SW 1271 (cell line): ENCODE results near the gene UGT1A4.

Experiments
- DNase-seq, 2 experiments: peaks; one replicate each; lab custom pipeline; 2025; lab: John Stamatoyannopoulos, UW

Gene UGT1A4

GRCh38 chr2:233718552-233718951 lies at the start of gene UGT1A4:
TSS of gene UGT1A4 (plus strand) at chr2:233718736. CDS start at chr2:233718821, 85 bp downstream.
- DNase-seq = no peak

DNA sequence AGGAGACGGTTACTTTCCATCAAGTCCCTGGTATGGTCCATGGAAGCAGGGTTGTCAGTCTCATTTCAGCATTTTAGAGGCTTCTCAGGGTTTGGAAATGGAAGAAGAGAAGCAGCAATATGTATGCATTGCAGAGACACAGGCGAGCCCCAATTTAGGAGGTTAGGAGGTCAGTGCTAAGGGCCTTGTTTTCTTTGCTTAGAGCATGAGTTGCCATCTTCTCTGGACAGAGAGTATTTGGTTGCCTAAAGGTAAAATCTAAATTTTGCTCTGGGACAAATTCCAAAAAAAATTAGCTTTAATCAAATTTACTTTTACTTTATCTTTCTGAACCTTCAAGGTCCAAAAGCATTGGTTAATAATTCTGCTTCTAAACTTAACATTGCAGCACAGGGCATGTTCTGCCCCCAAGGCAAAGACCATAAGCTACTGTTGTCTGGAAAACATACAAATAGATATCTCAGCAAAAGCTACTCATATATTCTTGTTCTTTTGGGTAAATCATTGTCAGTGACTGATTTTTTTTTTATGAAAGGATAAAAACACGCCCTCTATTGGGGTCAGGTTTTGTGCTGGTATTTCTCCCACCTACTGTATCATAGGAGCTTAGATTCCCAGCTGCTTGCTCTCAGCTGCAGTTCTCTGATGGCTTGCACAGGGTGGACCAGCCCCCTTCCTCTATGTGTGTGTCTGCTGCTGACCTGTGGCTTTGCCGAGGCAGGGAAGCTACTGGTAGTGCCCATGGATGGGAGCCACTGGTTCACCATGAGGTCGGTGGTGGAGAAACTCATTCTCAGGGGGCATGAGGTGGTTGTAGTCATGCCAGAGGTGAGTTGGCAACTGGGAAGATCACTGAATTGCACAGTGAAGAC lies 47.0 kb upstream of the UGT1A4 start, which contains the start of gene UGT1A9:
UGT1A9 (plus strand) TSS at position 609 of the 872 bp plus-strand sequence; CDS start at position 646, 37 bp downstream.
- no peak for DNase-seq

GRCh38 chr2:233672886-233673285 lies 45.6 kb upstream of the UGT1A4 start:
- DNase-seq = no peak

GRCh38 chr2:233673896-233674295 lies 44.6 kb upstream of the UGT1A4 start:
- DNase-seq = no peak

GRCh38 chr2:233674314-233674713 lies 44.2 kb upstream of the UGT1A4 start:
- DNase-seq = no peak

GRCh38 chr2:233674995-233675394 lies 43.5 kb upstream of the UGT1A4 start:
- no peak for DNase-seq

DNA sequence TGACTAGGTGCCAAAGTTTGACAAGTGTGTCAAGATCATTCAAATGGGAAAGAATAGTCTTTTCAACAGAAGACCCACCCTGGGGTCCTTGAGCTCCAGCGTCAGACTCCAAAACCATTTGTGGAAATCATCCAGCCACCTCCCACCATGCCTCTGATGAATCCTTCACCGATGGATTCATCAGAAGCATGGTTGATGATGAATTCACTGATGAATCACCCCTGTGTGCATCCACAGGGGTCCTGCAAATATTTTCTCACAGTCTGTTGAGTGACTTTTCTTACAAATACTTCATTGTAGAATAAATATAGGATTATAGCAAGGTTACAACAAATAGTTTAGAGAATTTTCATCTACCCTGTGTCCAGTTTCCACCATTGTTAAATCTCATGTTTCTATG lies 42.5 kb upstream of the UGT1A4 start:
- DNase-seq = no peak

DNA sequence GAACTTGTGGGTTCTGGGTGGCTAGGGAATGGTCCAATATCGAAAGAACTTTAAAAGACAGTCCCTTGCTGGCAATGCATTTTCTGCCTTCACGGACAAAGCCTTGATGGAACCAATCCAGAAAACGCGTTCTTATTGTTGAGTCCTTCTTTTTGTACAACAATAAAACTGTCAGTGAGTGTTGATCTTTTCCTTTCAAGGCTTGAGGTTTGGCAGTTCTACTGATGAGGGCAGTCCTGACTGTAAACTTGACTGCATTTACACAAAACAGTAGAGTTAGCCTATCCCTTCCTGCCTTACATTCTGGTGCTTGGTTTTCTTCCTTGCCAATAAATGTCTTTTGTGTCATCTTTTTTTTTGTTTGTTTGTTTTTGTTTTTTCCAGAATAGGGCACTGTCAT lies 39.3 kb upstream of the UGT1A4 start:
- no peak for DNase-seq

DNA sequence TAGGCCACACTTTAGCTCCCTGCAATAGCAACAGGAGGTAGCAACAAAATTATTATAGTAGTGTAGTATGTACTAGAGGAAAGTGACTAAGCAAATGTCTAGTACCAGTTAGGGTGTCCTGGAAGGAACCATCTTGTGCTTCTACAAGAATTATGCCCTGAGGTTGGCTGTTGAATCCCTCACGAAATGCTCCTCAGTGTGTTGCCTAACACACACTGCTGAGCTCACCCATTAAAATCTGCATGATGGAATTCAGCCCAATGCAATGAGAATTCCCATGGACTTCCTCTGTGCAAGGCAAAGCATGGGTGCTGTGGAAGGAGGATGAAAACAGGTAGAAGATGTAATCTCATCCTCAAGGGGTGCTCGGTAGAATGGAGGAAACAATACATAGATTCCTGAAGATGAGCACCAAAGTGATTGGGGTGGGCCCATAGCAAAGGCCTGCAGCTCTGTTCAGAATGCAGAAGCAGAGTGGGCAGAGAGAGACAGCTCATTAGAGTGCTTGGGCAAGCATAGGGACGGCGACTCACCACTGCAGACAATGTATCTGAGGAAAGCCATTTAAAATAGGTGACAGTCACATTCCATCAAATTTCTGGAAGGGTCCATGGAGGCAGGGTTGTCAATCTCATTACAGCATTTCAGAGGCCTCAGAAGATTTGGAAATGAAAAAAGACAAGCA lies 38.0 kb upstream of the UGT1A4 start:
- DNase-seq = no peak

GRCh38 chr2:233681521-233682099 lies 36.9 kb upstream of the UGT1A4 start, which contains the start of gene UGT1A7:
TSS of gene UGT1A7 (plus strand) at chr2:233681901. CDS start at chr2:233681938, 37 bp downstream.
- no peak for DNase-seq

DNA sequence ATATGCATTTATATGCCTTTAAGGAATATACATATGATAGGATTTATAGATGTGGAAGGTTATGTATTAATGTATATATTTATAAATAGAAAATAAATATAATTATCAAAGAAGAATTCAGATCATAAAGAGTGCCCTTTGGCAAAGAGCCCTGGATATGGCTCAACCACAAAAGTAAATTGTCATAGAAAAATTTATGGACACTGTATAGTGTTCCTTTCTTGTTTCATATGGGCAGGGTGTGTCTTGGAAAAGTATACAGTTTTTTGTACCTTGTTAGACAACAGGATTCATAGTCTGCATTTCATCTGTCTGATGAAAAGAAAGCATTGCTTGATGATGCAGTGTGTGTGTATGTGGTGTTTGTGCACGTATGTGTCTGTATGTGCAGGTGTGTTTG lies 33.9 kb upstream of the UGT1A4 start:
- no peak for DNase-seq

DNA sequence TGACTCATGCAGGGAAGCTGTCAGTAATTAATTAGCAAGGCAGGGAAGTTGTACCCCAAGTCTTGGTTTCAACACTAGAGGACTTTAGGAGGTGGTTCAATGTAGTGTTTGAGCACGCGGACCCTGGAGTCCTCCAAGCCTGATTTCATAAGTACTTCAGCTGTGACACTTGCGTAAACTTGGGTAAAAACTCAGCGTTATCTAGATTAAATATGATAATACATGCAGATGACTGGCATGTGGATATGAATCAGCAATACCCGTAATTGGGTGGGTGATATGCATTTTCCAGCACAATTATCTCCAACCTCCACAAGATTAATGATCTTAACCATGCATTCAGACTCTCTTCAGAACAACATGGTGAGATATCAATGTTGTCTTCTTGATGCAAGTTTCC lies 31.6 kb upstream of the UGT1A4 start:
- no peak for DNase-seq

- DNase-seq = no peak
Measured at GRCh38 chr2:233688341-233688740, 30.2 kb upstream of the UGT1A4 start.

GRCh38 chr2:233689031-233689430 lies 29.5 kb upstream of the UGT1A4 start:
- DNase-seq = no peak

GRCh38 chr2:233689501-233689900 lies 29.0 kb upstream of the UGT1A4 start:
- DNase-seq = no peak

GRCh38 chr2:233690444-233690843 lies 28.1 kb upstream of the UGT1A4 start:
- no peak for DNase-seq

DNA sequence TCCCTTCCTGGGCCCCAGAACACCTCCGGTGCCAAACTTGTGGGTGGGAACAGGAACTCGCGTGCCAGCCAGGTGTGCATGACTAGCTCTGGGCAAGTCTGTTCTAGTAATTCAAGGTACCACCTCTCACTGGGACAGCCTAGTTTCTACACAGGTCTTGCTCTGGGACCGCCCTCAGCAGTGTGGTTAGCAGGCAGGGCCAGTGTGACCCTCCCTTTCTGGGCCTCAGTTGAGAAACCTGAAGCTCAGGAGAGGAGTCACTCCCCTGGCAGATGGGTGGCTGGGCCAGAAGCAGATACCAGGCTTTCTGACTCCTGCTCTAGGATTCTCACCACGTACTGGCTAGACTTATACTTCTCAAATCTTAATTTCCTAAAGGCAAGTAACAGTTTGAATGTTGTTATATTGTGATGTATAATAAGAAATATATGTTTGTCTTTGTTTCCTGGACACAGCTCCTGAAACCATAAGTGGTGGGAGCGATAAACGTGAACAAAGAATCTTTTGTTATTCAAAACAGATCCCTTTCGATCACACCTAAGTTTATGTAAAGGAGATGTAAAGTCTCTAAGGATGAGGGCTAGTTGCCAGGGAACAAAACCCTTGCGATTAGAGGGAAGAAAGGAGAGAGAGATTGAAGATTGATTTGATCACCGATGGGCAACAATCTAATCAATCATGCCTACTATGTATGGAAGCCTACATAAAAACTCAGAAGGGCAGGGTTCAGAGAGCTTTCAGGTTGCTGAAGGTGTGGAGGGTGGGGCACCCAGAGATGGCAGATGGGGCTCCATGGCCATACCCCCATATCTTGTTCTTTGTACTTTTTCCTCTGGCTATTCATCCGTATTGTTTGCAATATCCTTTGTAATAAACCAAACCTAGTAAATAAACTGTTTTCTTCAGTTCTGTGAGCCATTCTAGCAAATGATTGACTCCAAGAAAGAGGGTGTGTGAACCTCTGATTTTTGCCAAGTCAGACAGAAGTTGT lies 26.8 kb upstream of the UGT1A4 start:
- DNase-seq = no peak

- DNase-seq = no peak
Measured at GRCh38 chr2:233692648-233693047, 25.9 kb upstream of the UGT1A4 start, which contains the start of gene UGT1A6. TSS of gene UGT1A6 (plus strand) at chr2:233692890. CDS start at chr2:233693005, 115 bp downstream.

DNA sequence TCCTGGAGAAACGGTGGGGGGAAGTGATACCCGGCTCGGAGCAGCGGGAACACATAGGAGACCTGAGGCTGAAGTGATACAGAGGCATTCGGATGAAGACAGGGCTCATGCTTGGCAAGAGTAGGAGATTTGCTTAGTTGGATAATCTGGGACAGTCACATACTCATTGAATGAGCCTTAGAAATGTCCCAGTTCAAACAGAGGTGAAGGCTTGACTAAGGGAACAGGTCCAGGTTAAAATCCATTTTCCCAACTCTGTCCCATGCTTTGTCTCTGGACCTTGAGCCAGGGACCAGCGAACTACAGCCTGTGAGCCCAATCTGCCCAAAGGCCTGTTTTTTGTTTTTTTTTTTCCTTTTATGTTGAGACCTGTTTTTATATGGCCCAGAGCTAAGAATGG lies 24.6 kb upstream of the UGT1A4 start:
- DNase-seq = no peak

DNA sequence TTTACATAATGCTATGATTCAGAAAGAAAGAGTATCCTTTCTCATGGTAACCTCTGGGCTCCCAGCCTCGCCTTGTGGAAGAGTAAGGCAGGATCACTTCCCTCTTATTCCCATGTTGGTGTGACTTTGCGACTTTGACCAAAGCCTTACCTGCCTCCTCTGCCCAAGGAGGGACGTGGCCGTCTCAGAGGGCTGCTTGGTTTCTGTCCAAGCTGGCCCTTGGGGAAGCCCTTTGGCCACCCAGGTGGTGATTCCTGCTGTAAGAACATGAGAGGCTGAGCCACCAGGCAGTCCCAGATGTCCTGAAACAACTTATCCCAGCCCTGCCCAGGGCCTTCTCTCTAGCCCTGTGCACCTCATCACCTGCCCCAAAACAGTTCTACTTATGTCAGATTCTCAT lies 19.8 kb upstream of the UGT1A4 start:
- no peak for DNase-seq

- DNase-seq = no peak
Measured at GRCh38 chr2:233699424-233700027, 19.0 kb upstream of the UGT1A4 start.
